Ishikawa (cell line): ENCODE measurements around the gene PTPRN2.

Source experiments
- CEBPB ChIP-seq: IDR thresholded peaks from 2 replicates; pipeline ENCODE4 v1.6.1; 2012
- EGR1 ChIP-seq: IDR thresholded peaks from 2 replicates; pipeline ENCODE4 v1.6.1; 2012
- EP300 ChIP-seq: IDR thresholded peaks from 2 replicates; pipeline ENCODE4 v1.6.1; 2012; ENCODE audit warnings: borderline replicate concordance
- FOXM1 ChIP-seq: IDR thresholded peaks from 2 replicates; pipeline ENCODE4 v1.6.1; 2012; ENCODE audit warnings: low read depth, borderline replicate concordance
- RAD21 ChIP-seq: IDR thresholded peaks from 2 replicates; pipeline ENCODE4 v1.6.1; 2012; ENCODE audit warnings: low read depth
- REST ChIP-seq: IDR thresholded peaks from 2 replicates; pipeline ENCODE4 v1.6.1; 2012; ENCODE audit warnings: low read depth, mild to moderate bottlenecking
- TAF1 ChIP-seq: IDR thresholded peaks from 2 replicates; pipeline ENCODE4 v1.6.1; 2012; ENCODE audit warnings: low read depth, mild to moderate bottlenecking
- TCF12 ChIP-seq: IDR thresholded peaks from 2 replicates; pipeline ENCODE4 v1.6.1; 2012; ENCODE audit warnings: low read depth
- TEAD4 ChIP-seq: IDR thresholded peaks from 2 replicates; pipeline ENCODE4 v1.6.1; 2012
- USF1 ChIP-seq: IDR thresholded peaks from 2 replicates; pipeline ENCODE4 v1.6.1; 2012
- YY1 ChIP-seq: IDR thresholded peaks from 2 replicates; pipeline ENCODE4 v1.6.1; 2012; ENCODE audit warnings: low read depth
- ZBTB7A ChIP-seq: IDR thresholded peaks from 2 replicates; pipeline ENCODE4 v1.6.1; 2012; ENCODE audit warnings: low read depth

- TF ChIP-seq TAF1 (no peak), CEBPB (no peak), TEAD4 (no peak), YY1 (no peak), EGR1 (no peak), TCF12 (no peak), USF1 (no peak), EP300 (no peak), REST (no peak), FOXM1 (no peak), ZBTB7A (no peak), RAD21 (no peak)
Measured at GRCh38 chr7:157547611-157548010, 1040.0 kb downstream of the PTPRN2 start.
